PFSK-1 (cell line): Measurements from ENCODE around the gene ATP11A.

ENCODE experiments used
- POLR2AphosphoS5 ChIP-seq: IDR thresholded peaks from 2 replicates; pipeline ENCODE4 v1.6.1; 2012; ENCODE audit warnings: low read depth, mild to moderate bottlenecking, control low read depth, low read length, moderate library complexity
- SIN3A ChIP-seq: IDR thresholded peaks from 2 replicates; pipeline ENCODE4 v1.6.1; 2012; ENCODE audit warnings: mild to moderate bottlenecking, low read length, moderate library complexity, borderline replicate concordance; ENCODE audit not compliant: insufficient read depth

DNA sequence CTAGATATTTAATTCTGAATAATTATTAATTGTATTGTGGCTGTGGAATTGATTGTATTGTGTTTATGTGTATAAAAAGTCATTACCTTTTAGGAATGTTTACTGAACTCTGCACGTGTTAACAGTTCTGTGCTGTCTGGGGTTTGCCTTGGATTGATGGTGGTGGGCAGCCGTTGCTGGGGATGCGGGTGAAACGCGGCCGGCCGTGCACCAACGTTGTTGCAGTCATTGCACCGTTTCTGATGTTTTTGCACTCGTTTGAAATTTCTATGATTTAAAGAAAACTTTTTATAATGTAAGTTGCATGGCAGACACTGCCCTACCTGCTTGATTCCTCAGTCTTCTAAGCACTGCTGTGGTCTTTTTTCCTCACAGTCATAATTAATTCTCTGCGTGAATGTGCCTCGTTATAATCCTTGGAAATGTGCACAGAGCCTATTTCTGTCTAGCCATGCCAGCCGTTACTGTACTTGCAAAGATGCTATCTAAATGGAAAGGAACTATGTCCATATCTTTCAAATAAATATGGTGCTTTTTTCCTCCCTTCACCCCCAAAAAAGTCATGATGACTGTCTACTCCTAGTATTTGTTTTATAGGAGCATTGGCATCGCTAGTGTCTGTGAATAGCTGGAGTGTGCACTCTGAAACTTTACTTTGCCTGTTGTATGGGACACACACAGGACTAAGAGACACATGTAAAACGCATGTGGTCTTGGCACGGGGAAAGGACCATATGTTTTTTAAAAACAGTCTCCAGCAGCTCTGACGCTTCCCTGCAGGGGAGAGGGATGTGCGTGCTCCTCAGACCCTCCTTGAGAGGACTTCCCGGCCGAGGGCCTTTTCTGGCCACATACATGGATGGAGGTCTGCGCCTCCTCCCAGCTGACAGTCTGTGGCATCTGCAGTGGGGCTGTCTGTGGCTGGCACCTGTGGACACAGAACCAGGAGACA is 238.5 kb downstream of the ATP11A start:
- TF ChIP-seq POLR2AphosphoS5 (no peak), SIN3A (no peak)
